ENCODE data around the gene BRINP3.

BRINP3 gene

DNA sequence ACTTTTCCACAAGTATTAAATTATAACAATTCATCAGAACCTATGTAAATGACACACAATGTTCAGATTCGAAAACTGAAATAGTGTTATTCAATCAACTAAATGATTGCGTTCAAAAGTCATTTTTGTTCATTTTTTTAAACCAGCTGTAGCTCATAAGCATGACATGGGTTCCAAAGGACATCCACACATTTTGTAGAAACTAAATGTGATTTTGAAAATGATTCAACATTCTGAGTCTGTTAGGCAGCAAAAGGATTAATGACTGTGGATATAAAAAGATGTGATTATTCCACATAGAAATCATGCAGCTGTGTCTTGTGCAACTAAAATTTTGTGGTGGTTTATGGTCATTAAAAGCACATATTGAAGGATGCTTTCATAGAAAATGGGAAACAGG is 204.5 kb downstream of the BRINP3 start:
- TF ChIP-seq, protein P1, sequence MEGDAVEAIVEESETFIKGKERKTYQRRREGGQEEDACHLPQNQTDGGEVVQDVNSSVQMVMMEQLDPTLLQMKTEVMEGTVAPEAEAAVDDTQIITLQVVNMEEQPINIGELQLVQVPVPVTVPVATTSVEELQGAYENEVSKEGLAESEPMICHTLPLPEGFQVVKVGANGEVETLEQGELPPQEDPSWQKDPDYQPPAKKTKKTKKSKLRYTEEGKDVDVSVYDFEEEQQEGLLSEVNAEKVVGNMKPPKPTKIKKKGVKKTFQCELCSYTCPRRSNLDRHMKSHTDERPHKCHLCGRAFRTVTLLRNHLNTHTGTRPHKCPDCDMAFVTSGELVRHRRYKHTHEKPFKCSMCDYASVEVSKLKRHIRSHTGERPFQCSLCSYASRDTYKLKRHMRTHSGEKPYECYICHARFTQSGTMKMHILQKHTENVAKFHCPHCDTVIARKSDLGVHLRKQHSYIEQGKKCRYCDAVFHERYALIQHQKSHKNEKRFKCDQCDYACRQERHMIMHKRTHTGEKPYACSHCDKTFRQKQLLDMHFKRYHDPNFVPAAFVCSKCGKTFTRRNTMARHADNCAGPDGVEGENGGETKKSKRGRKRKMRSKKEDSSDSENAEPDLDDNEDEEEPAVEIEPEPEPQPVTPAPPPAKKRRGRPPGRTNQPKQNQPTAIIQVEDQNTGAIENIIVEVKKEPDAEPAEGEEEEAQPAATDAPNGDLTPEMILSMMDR (IDR thresholded peaks at IDR 0.05), result no peak

DNA sequence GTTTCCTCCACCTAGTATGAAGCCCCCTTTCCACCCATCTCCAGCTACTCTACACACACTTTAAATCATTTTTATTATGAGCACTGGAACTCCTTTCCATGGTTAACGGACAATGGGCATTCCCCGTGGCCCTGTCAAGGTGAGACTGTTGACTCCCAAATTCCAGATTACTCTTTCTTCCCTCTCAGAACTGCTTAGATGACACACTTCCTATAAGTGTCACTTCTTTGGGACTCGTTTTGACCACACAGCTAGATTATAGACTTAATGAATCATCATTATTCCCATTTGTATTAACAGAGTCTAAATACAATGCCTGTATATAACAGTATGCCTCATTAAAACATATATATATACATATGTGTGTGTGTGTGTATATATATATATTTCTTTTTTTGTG is 215.1 kb downstream of the BRINP3 start:
- TF ChIP-seq, protein P1 (IDR thresholded peaks at IDR 0.05), result no peak

DNA sequence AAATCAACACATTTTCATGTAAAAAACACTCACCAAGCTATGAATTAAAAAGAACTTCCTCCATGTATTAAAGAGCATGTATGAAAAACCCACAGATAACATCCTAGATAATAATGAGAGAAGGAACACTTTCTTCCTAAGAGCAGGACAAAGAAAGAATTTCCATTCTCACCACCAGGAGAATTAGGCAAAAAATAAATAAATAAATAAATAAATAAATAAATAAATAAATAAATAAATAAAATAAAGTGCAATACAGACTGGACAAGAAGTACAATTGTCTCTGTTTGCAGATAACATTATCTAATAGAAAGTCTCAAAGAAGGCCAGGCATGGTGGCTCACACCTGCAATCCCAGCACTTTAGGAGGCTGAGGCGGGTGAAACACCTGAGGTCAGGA is 218.2 kb downstream of the BRINP3 start:
- TF ChIP-seq, protein P1 (IDR thresholded peaks at IDR 0.05), result no peak

DNA sequence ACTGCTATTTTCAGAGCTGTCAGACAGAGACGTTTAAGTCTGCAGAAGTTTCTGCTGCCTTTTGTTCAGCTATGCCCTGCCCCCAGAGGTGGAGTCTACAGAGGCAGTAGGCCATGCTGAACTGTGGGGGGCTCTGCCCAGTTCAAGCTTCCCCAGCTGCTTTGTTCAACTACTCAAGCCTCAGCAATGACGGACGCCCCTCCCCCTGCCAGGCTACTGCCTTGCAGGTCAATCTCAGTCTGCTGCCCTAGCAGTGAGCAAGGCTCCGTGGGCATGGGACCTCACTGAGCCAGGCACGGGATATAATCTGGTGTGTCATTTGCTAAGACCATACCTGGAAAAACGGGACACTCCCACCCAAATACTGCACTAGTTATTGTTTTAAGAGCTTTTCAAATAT is 219.7 kb downstream of the BRINP3 start:
- TF ChIP-seq, protein P1 (IDR thresholded peaks at IDR 0.05), result no peak

DNA sequence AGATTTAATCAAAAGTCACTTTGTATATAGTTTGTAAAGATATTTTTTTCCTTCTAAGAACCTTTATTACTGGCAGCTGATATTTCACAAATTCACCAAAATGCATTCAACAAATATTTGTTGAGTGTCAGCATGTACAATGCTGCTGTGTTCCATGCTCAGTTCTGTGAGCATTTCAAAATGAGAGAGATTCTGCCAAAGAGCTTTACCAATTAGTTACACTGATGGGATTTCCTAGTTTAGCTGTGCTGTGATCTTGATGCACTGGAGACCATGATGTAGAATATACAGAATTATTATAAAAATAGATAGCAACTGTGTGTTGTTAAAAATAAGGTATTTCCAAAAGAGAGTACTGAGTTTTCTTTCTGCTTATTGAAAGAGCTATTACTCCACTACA is 225.6 kb downstream of the BRINP3 start:
- TF ChIP-seq, protein P1 (IDR thresholded peaks at IDR 0.05), result no peak

DNA sequence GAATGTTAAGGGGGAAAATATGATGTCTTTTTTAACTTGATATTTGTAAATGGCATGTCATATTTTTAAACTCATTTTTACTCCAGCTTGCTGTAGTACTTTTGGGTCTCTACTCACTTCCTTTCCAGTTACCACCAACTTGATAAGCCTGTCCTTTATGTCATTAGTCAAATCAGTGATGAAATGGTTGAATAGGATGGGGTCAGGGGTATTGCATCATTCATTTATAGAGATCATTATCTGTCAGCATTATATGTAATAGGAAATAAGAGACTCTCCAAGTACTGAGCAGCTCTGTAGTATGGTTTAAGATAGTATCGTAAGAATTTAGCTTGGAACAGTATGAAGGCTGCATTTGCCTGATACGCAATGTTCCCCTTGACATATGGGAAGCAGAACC is 227.3 kb downstream of the BRINP3 start:
- TF ChIP-seq, protein P1 (IDR thresholded peaks at IDR 0.05), result no peak

DNA sequence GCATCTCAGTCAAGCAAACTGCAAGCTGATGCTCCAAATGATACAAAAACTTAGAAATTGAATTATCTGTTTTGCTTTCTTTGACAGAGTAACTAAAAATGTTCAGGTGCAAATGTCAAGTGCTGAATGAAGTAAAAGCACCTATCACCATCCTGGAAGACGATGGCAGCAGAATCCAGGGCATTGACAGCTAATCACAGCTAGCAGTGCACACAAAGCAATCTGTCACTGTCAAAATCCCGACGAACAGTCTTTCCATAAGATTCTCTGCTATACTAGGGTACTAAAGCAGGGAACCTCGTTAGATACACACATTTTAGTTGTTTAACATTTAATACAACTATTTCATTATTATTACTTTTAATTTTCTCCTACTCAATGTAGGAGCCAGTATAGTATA is 233.3 kb downstream of the BRINP3 start:
- TF ChIP-seq, protein P1 (IDR thresholded peaks at IDR 0.05), result no peak

DNA sequence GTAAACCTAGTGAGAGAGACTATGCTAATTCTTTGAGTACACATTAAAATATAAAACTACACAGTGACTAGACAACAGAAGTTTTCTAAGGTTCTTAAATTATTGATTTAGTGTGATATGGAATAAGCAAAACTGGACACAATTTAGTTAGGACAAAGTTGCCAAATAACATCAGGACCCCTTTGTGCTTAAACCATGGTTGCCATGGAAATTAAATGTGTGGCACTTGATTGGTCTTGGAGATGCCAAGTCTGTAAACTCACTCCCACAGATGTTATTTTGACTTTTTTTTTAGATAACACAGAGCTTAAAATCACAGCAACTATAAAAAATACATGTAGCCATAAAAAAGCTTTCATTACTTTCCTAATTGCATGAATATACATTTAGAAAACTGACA is 234.6 kb downstream of the BRINP3 start:
- TF ChIP-seq, protein P1 (IDR thresholded peaks at IDR 0.05), result no peak

Measured in LNCAP (cell line).